Duodenal mucosa (tissue), 2 donors: Measurements from ENCODE around the gene RFX8.

ENCODE experiments used
- H3K27ac ChIP-seq: one replicate; pipeline ENCODE4 v1.7.0; 2013; ENCODE audit warnings: low read depth, low read length
- H3K27me3 ChIP-seq, 2 donors: one replicate each; pipeline ENCODE4 v1.7.0; 2013; ENCODE audit warnings: low read length in 2 of 2, control low read depth in 1 of 2; ENCODE audit not compliant: insufficient read depth in 2 of 2, control insufficient read depth in 1 of 2
- H3K36me3 ChIP-seq, 2 donors: one replicate each; pipeline ENCODE4 v1.7.0; 2013; ENCODE audit warnings: low read length in 2 of 2, control low read depth in 1 of 2; ENCODE audit not compliant: insufficient read depth in 2 of 2, control insufficient read depth in 1 of 2
- H3K4me1 ChIP-seq, 2 donors: one replicate each; pipeline ENCODE4 v1.7.0; 2013; ENCODE audit warnings: low read length in 2 of 2, control low read depth in 1 of 2; ENCODE audit not compliant: insufficient read depth in 2 of 2, control insufficient read depth in 1 of 2
- H3K4me3 ChIP-seq, 2 donors: one replicate each; pipeline ENCODE4 v1.7.0; 2013; ENCODE audit warnings: low read length in 2 of 2, low read depth in 1 of 2
- H3K9ac ChIP-seq, 2 donors: one replicate each; pipeline ENCODE4 v1.7.0; 2013; ENCODE audit warnings: low read length in 2 of 2, low read depth in 1 of 2
- H3K9me3 ChIP-seq, 2 donors: one replicate each; pipeline ENCODE4 v1.7.0; 2013; ENCODE audit warnings: low read length in 2 of 2, control low read depth in 1 of 2; ENCODE audit not compliant: control insufficient read depth in 1 of 2

RFX8 gene

DNA sequence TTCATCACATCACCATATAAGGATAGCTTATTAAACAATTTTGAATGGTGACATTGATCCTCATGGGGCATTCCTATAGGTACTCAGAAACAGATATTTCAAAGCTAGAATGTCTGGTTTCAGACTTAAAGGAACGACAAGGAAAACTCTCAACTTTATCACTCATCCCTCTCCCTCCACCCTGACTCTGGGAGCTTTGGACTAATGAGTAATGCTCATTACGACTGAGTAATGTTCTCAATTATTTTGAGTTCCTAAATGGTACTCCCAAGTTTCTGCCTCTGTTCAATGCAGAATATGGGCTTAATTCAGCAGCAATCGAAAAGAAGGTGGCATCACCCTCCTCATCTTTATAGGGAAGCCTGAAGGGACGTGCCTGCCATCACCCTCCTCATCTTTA is 43.4 kb downstream of the RFX8 start:
- Histone ChIP-seq H3K9me3 (no peaks in the 10 kb centered on the region), H3K36me3 (no peaks in the 10 kb centered on the region), H3K27me3 (no peaks in the 10 kb centered on the region), H3K27ac (no peak overlapping the region), H3K9ac (no peak overlapping the region), H3K4me1 (no peaks in the 10 kb centered on the region), H3K4me3 (no peak overlapping the region)

- Histone ChIP-seq H3K27me3 (no peaks in the 10 kb centered on the region), H3K36me3 (no peaks in the 10 kb centered on the region), H3K9me3 (no peaks in the 10 kb centered on the region), H3K9ac (no peak overlapping the region), H3K27ac (no peak overlapping the region), H3K4me3 (no peak overlapping the region), H3K4me1 (no peaks in the 10 kb centered on the region)
These were observed 44.8 kb downstream of the RFX8 start for GRCh38 chr2:101430156-101430555.

- no peaks in the 10 kb centered on the region for H3K4me1 ChIP-seq
- H3K27me3 ChIP-seq: no peaks in the 10 kb centered on the region
- no peaks in the 10 kb centered on the region for H3K36me3 ChIP-seq
- H3K4me3 ChIP-seq: no peak overlapping the region
- no peaks in the 10 kb centered on the region for H3K9me3 ChIP-seq
- no peak overlapping the region for H3K9ac ChIP-seq
- H3K27ac ChIP-seq: no peak overlapping the region
These were observed 45.5 kb downstream of the RFX8 start for GRCh38 chr2:101429453-101429852.

DNA sequence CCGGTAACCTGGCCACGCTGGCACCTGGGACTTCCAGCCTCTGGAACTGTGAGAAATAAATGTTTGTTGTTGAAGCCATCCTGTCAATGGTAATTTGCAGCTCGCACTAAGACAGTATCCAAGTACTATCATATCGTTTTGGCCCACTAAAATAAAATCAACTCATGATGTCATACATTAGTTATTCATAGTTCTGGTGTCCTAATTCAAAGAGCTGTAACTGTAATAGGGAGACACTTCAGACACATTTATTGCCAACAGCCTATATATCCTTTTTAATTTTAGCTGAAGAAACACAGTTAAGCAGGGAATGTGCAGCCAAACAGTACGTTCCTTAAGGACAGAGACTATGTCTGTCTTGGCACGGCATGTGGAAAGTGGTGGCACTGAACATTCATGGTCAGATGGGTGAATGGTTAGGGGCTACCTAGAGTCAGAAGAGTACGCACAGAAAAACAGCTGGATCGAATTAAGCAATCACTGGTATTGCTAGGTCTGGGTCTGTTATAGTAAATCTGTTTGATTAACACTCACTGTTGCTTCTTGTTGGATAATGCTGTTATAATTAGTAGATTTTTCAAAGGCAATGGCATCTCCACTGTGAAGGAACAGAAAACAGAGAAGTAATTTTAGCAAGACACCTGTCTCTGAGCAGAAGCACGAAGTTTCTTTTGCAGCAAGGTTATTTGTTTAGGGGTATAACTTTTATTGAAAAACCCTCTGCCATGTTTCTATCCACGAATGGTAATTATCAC is 46.3 kb downstream of the RFX8 start:
- Histone ChIP-seq H3K4me1 (no peaks in the 10 kb centered on the region), H3K4me3 (no peak overlapping the region), H3K36me3 (no peaks in the 10 kb centered on the region), H3K9me3 (no peaks in the 10 kb centered on the region), H3K27me3 (no peaks in the 10 kb centered on the region), H3K9ac (no peak overlapping the region), H3K27ac (no peak overlapping the region)

- H3K36me3 ChIP-seq: no peaks in the 10 kb centered on the region
- H3K9ac ChIP-seq: no peak overlapping the region
- H3K4me3 ChIP-seq: no peak overlapping the region
- no peaks in the 10 kb centered on the region for H3K9me3 ChIP-seq
- H3K27me3 ChIP-seq: no peaks in the 10 kb centered on the region
- H3K4me1 ChIP-seq: no peaks in the 10 kb centered on the region
- no peak overlapping the region for H3K27ac ChIP-seq
These were observed 47.2 kb downstream of the RFX8 start for GRCh38 chr2:101427743-101428142.

DNA sequence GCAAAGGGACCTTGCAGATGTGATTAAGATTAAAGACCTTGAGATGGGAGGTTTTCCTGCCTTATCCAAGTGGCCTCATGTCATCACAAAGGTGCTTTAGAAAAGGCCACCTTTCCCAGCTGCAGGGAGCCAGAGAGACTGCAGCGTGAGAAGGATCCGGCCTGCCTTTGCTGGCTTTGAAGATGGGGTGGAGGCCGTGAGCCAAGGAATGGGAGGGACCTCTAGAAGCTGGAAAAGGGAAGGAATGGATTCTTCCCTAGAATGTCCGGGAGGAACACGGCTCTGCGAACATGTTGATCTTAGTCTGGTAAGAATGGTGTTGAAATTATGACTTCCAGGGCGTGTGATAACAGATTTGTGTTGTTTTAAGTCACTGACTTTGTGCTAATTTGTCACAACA is 47.7 kb downstream of the RFX8 start:
- Histone ChIP-seq H3K9me3 (no peaks in the 10 kb centered on the region), H3K4me3 (no peak overlapping the region), H3K27me3 (no peaks in the 10 kb centered on the region), H3K27ac (no peak overlapping the region), H3K4me1 (no peaks in the 10 kb centered on the region), H3K9ac (no peak overlapping the region), H3K36me3 (no peaks in the 10 kb centered on the region)

DNA sequence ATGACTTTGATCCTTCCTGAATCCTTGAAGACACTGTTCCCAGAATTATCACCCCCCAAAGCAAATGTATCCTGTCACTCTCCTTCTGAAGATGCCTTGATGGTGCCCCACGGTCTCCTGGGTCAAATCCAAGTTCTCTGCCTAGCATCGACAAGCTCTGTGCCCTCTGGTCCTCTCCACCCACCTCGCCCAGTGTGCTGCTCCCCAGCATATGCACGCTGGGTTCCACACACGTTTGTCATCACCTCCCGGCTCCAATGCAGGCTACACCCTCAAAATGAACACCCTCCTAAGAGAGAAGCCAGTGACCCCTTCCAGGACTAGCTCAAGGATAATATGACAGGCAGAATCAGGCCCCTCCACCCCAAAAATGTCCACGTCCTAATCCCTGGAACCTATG is 48.1 kb downstream of the RFX8 start:
- H3K27ac ChIP-seq: no peak overlapping the region
- H3K9ac ChIP-seq: no peak overlapping the region
- no peaks in the 10 kb centered on the region for H3K4me1 ChIP-seq
- no peaks in the 10 kb centered on the region for H3K36me3 ChIP-seq
- no peak overlapping the region for H3K4me3 ChIP-seq
- H3K9me3 ChIP-seq: no peaks in the 10 kb centered on the region
- no peaks in the 10 kb centered on the region for H3K27me3 ChIP-seq

DNA sequence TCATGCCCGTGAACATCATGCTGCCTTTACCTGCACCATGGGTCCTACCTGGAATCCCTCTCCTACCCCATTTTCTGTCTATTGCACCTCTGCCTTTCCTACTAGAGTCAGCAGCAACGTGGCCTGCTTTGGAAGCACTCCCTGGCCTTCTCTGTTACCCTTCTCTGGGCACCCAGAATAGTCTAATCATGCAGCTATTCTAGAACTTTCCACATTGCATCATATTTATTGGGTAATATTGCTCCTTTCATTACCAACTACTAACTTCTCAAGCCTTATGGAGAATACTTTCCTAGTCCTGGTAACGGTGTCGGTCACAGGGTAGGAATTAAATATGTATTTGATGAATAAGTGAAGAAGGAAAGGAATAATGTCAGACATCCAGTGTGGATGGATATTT is 54.3 kb downstream of the RFX8 start:
- Histone ChIP-seq H3K4me1 (no peaks in the 10 kb centered on the region), H3K36me3 (no peaks in the 10 kb centered on the region), H3K4me3 (no peak overlapping the region), H3K27me3 (no peaks in the 10 kb centered on the region), H3K9me3 (no peaks in the 10 kb centered on the region), H3K9ac (no peak overlapping the region), H3K27ac (no peak overlapping the region)

DNA sequence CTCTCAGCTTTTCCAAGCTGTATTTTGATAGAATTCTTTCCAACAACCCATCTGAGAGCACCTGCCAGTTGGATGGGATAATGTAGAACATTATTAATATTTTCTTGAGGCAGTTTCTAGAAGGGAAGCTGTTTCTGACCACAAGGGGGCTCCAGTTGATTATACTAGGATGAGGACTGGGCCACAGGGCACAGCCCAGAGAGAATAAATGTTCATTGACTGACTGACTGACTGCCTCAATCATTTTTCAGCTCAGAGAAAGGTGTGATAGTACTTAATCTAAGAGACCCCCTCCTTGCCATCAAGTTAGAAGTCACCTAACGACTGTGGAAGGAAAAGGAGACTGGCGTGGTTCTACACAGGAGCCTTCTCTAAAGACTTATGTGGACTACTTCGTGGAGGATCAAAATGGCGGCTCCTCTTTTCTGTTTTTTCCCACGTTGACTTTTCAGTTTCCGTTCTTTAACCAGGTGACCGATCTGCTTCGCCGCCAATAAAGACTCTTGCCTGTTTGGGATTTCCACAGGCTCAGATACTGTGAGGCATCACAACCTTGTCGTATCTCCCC is 55.7 kb downstream of the RFX8 start:
- H3K4me1 ChIP-seq: no peaks in the 10 kb centered on the region
- no peak overlapping the region for H3K9ac ChIP-seq
- H3K4me3 ChIP-seq: no peak overlapping the region
- no peak overlapping the region for H3K27ac ChIP-seq
- no peaks in the 10 kb centered on the region for H3K36me3 ChIP-seq
- H3K9me3 ChIP-seq: no peaks in the 10 kb centered on the region
- no peaks in the 10 kb centered on the region for H3K27me3 ChIP-seq

- H3K9ac ChIP-seq: no peak overlapping the region
- H3K36me3 ChIP-seq: no peaks in the 10 kb centered on the region
- H3K4me3 ChIP-seq: no peak overlapping the region
- no peaks in the 10 kb centered on the region for H3K4me1 ChIP-seq
- no peak overlapping the region for H3K27ac ChIP-seq
- H3K27me3 ChIP-seq: no peaks in the 10 kb centered on the region
- no peaks in the 10 kb centered on the region for H3K9me3 ChIP-seq
These were observed 56.3 kb downstream of the RFX8 start for GRCh38 chr2:101418460-101419095.
